GM08714 (cell line): Measurements from ENCODE around the gene IRF2BP2.
"Not testable (repeated sequence)": the region's sequence is repeated elsewhere in the genome, so short reads cannot be mapped to it uniquely, and the experiment has no call there.

ENCODE experiments used
- H3K4me3 ChIP-seq: fragments of 200-500 bp; sonication (Bioruptor generic); 2 replicates; pipeline ENCODE4 v1.5.1; 2014; ENCODE audit warnings: mild to moderate bottlenecking, low read length, inconsistent platforms
- ZNF274 ChIP-seq: IDR thresholded peaks from 2 replicates; pipeline ENCODE4 v1.6.1; 2012; ENCODE audit warnings: mild to moderate bottlenecking, low read depth, low read length

IRF2BP2 gene

DNA sequence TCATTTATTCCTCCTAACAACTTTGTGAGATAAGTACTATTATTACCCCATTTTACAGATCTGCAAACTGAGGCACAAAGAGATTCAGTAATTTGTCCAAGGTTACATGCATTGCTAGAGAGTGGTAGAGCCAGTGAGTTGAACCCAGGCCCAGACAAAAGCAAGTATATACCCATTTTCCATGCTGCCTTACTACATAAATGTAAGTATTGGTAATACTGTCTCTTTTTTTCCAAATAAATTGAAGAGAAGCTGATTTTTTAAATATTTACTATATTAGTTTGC, 33.8 kb upstream of the IRF2BP2 start:
- TF ChIP-seq ZNF274: no peak
- no peak overlapping the region for H3K4me3 ChIP-seq

DNA sequence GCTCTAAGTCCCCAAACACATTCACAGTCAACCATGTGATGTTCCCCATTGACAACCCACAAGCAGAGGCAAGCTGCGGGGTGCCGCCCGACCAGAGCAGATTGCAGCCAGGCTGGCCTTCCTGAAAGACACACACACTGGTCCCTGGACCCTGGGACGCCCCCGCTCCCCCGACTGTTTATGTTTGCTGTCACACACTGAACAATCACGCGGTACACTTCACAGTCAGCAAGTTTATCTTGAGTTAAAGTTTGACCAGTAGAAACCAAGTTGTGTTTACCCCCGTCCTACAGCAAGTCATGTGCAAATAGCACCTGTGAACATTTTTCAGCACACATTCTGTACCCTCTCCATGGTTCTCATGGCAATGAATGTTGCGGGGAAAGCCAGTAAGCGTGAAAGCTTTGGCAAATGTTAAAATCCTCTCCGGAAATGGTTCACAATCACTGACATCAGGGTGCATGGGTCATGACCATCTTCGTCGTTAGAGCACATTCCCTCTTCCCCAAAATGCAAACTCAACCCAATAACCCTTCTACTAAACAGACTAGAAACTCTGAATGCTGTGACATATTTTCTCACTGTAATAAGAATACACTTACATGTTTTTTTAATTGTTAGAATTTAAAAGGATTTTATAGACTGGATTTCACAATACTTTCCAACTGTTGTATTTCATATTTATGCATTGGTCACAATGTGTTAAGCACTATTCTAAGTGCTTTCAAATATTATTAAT, 33.3 kb upstream of the IRF2BP2 start:
- no peak for TF ChIP-seq ZNF274

DNA sequence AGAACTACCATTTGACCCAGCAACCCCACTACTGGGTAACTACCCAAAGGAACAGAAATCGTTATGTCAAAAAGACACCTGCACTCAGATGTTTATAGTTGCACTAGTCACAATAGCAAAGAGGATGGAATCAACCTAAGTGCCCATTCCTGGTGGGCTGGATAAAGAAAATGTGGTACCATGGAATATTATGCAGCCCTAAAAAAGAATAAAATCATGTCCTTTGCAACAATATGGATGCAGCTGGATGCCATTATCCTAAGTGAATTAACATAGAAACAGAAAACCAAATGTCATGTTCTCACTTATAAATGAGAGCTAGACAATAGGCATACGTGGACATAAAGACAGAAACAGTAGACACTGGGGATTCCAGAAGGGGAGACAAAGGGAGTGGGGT, 32.5 kb upstream of the IRF2BP2 start:
- TF ChIP-seq ZNF274: no peak
- no peak overlapping the region for H3K4me3 ChIP-seq

More for the DNA sequence above, 33.3 kb upstream of the IRF2BP2 start:
- no peak overlapping the region for H3K4me3 ChIP-seq

DNA sequence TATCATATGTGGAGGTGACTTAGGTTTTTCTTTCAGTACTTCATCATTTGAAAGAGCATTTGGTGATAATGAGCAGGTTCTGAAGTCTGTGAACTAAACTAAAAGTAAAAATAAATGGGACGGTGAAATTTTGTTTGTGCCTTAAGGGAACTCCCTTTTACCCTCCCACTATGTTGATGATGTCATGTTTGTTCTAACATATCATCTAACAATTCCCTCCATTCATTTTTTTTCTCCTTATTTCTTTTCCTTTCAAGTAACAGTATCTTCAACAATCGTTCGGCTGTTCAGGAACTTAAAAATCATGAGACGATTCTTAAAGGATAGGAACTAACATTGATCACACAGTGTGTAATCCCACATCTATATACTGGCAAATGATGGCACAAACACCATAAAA, 30.0 kb upstream of the IRF2BP2 start:
- H3K4me3 ChIP-seq: no peak overlapping the region
- TF ChIP-seq ZNF274: no peak

DNA sequence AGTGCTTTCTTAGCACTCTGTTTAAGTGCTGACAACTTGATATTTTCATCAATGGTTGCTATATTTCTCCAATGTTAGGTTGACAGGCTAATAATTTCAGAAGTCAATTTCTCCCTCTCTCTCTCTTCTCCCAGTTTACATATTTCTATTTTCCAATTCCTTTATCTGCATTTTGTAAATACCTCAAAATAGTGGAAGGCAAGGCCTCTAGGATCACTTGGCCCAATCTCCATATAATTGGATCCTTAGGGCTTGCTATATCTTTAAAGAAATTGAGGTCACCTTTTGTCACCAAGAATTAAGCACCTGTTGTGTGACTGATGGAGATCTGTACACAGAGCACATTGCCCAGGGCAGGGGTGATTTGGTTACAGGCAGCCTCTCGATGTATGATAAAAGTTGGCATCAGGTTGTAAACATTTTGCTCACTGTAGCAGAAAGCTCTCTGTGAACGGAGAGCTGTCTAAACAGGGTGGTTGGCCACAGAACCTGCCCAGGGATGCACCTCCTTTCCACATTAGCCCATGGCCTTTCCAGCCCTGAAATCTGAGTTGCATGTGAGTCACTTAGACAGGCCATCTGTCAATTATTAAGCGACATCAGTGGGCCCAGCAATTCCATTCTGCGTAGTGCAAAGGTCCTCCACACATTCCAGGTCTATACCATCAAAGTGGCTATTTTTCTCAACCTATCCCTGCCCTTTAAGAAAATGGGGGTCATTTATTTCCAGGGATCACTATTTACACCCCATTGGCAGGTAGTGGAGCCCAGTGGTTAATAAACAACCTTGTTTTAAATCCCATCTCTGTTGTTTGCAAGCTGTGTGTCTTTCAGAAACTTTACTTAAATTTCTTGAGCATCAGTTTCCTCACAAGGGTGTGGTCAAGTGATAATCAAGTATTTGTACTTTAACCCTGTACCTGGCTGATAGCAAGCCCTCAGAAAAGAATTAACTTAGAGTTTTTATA, 29.1 kb upstream of the IRF2BP2 start:
- TF ChIP-seq ZNF274: no peak
- no peak overlapping the region for H3K4me3 ChIP-seq

DNA sequence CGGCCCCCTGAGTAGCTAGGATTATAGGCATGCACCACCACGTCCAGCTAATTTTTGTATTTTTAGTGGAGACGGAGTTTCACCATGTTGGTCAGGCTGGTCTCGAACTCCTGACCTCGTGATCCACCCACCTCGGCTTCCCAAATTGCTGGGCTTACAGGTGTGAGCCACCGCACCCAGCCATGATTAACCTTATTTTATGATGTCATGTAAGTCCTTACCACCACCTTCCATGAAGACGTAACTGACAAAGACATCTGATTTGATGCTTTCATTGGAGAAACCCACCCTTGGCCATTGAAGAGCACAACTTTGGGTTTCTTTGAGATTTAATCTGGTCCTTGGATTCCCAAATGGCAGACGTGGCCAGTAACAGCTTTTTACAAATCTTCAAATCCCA, 24.9 kb upstream of the IRF2BP2 start:
- H3K4me3 ChIP-seq: not testable (repeated sequence)

DNA sequence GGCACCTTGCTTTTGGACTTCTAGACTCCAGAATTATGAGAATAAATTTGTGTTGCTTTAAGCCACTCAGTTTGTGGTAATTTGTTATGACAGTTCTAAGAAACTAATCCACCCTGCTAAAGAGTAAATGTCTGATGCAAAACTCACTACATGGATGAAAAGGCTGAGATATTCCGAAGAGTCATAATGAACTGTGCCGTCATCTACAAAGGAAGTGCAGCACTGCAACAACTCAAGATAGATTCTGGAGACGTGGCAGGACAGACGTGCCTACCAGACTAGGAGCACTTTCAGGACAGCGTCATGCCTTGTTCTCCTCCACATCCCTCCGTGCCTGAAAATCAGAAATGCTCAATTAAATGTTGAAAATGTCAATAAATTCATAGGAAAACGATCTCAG, 24.4 kb upstream of the IRF2BP2 start:
- no peak for TF ChIP-seq ZNF274
- no peak overlapping the region for H3K4me3 ChIP-seq

DNA sequence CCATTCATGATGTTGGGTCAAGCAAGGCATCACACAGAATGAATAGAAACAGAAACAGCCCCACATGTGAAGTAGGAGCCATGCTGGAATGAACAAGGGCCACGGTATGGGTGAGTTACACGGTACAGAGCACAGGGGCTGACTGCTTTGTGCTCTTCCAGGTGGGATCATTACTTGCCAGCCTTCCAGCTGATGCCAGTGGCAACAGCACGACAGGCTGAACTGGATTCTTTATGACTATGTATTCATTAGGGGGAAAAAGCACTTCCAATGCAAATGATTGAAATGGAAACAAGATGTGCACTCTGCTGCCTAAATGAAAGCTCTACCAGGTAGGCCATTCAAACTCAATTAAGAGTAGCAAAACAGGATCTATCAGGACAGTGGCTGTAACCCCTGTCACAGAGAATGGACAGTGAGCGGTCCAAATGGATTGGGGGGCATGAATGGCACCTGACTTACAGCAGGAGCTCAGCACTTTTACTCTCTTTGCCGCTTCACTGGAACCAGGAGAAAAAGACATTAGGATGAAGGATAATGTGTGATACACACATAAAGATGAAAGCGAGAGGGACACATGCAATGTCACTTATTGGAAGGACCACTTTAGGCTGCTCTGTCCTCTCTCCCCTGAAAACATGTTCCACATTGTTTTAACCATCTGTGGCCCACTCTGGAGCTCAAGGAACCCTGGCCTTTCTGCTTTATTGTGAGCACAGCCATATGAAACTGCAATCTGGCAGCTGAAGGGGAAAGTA, 23.4 kb upstream of the IRF2BP2 start:
- H3K4me3 ChIP-seq: no peak overlapping the region
- TF ChIP-seq ZNF274: no peak

DNA sequence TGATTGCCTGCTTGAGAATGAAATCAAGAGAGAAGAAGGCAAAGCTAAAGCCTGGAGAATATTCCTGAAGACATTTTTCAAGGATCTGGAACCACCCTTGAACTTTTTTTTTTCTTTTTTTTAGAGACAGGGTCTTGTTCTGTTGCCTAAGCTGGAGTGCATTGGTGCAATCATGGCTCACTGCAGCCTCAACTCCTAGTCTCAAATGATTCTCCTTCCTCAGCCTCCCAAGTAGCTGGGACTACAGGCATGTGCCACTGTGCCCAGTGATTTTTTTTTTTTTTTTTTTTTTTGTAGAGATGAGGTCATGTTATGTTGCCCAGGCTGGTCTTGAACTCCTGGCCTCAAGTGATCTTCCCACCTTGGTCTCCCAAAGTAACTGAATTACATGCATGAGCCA, 22.2 kb upstream of the IRF2BP2 start:
- TF ChIP-seq ZNF274: no peak
- no peak overlapping the region for H3K4me3 ChIP-seq

DNA sequence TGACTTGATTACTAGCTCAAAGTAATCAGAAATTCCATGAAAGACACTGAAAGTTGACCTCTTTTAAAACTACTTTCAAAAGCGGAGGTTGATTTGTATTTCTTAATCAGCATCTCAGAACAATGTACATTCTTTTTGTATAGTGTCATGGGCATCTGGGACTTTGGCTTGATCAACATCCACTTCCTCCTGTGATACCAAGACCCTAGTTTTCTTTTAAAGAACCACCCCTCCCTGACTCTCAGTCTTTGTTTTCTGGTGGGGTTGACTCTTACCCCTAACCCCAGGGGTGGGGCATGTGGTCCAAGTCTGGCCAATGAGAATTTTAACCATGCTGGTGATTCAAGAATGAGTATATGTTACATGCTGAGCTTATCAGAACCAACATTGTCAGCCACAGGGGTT, 21.7 kb upstream of the IRF2BP2 start:
- no peak for TF ChIP-seq ZNF274

DNA sequence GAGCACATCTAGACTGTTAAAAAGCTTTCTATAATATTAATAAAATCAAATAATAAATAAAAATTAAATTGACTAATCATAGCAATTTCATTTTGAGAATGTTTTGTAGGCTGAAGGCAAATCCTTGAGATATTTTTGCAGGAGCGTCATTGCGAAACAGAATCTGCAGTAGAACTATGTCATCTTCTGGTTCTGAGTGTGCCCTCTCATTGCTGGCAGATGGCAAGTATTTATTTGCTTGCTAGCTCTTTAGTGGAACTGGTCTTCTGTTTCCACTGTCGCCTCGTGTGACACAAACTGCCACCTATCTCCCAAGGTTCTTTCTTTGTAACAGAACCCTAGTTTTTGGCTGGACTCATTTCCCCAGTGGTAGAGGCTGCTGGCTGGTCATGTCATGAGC, 19.0 kb upstream of the IRF2BP2 start:
- no peak overlapping the region for H3K4me3 ChIP-seq
- TF ChIP-seq ZNF274: no peak

More for the DNA sequence above, 21.7 kb upstream of the IRF2BP2 start:
- no peak overlapping the region for H3K4me3 ChIP-seq

DNA sequence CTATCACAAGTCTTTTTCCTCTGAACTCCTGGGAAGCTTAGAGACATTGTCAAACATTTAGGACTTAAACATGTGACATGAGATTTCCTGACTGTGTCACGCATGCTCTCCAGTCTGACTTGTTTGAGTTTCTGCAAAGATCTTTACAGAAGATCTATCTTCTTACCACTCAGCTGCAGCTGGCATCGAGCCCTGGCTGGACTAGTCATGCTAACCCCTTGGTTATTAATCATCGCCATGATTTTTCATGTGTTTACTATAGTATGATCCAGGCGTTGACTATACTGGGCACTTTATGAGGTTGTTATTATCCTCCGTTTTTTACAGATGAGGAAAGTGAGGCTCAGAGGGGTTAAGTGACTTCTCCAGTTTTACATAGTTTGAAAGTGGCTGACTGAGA, 18.1 kb upstream of the IRF2BP2 start:
- H3K4me3 ChIP-seq: no peak overlapping the region
- no peak for TF ChIP-seq ZNF274

DNA sequence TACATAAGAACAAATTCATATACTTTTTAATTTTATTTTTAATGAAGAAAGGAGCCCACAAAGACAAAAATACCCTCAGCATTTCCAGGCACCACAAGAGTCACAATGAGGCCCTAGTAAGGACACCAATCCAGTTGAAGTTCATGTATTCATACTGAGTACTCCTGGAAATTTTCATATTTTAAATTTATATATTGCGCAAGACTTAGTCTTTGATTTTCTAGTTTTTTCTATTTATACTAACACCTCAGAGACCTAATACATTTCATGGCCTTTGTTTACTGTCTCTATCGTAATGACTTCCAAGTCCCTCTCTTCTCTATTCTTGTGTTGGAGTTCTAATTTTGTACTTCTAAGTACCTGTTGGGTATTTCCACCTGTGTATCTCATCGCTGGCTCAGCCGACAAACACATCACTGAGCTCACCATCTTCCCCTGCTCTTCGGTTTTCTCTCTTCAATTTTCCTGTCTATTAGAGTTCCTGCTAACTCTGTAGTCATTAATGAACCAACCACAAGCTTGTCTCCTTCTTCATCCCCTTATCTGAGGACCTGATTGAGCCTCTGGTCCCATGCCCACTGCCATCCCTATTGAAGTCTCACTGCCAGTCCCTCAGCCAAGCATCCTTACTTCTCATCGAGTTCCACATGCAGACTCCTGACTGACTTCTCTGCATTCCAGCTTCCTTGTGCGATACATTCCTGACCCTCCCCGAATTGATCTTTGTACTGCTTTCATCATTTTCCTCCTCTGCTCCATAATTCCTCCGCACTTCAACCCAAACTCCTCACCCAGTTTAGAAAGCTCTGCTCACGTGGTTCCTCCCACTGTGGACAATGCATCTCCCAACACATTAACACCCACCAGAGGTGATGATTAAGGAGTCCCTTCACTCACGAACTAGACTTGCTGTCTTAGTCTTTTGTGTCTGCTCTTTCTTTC, 17.3 kb upstream of the IRF2BP2 start:
- H3K4me3 ChIP-seq: no peak overlapping the region
- no peak for TF ChIP-seq ZNF274

DNA sequence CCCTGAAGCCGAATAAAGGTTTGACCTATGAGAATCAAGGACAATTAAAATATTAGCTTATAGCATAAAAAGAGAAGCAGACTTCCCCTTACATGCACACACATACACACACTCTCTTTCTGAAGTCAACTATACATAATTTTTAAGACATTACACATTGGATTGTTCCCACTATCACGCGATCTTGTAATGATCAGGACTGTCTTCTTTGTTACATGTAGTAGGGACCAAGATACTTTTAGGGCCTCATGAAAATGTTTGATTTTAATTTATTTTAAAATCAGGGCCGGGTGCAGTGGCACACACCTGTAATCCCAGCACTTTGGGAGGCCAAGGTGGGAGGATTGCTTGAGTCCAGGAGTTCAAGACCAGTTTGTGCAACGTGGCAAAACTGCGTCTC, 16.4 kb upstream of the IRF2BP2 start:
- no peak for TF ChIP-seq ZNF274
- no peak overlapping the region for H3K4me3 ChIP-seq
